Liver (tissue), 9 donors: Measurements from ENCODE around the gene COQ7. TPM values are rescaled to one million over a fixed set of nuclear protein-coding genes. Genes with fewer than 3 reads are reported as not detected.

Source experiments
- DNase-seq: peaks from one replicate; pipeline ENCODE4 v3.0.0-alpha.2; 2017; ENCODE audit warnings: low spot score
- H3K27ac ChIP-seq, 2 donors: one replicate each; pipeline ENCODE4 v1.7.0; 2013; ENCODE audit warnings: inconsistent platforms in 2 of 2, low read length in 2 of 2, control low read depth in 1 of 2, low read depth in 1 of 2, mild to moderate bottlenecking in 1 of 2
- H3K27me3 ChIP-seq, 4 donors: one replicate each; pipeline versions ENCODE4 v1.6.1 to v1.7.0; 2013; ENCODE audit warnings: low read length in 3 of 4, inconsistent platforms in 1 of 4, mild to moderate bottlenecking in 1 of 4, moderate library complexity in 1 of 4; ENCODE audit not compliant: control insufficient read depth in 4 of 4, insufficient read depth in 4 of 4
- H3K36me3 ChIP-seq, 4 donors: one replicate each; pipeline versions ENCODE4 v1.6.1 to v1.7.0; 2013; ENCODE audit warnings: low read length in 3 of 4, mild to moderate bottlenecking in 3 of 4, low read depth in 1 of 4, moderate library complexity in 1 of 4; ENCODE audit not compliant: control insufficient read depth in 4 of 4, insufficient read depth in 3 of 4
- H3K4me1 ChIP-seq, 4 donors: one replicate each; pipeline versions ENCODE4 v1.6.1 to v1.7.0; 2013; ENCODE audit warnings: low read length in 3 of 4, mild to moderate bottlenecking in 3 of 4, moderate library complexity in 1 of 4; ENCODE audit not compliant: control insufficient read depth in 4 of 4, insufficient read depth in 4 of 4
- H3K4me3 ChIP-seq, 3 donors: one replicate each; pipeline versions ENCODE4 v1.6.1 to v1.7.0; 2013; ENCODE audit warnings: low read length in 3 of 3, control low read depth in 1 of 3, low read depth in 1 of 3, mild to moderate bottlenecking in 1 of 3
- H3K9ac ChIP-seq, 2 donors: one replicate each; pipeline ENCODE4 v1.7.0; 2013; ENCODE audit warnings: low read length in 2 of 2, mild to moderate bottlenecking in 2 of 2, moderate library complexity in 2 of 2, control low read depth in 1 of 2, low read depth in 1 of 2
- H3K9me3 ChIP-seq, 4 donors: one replicate each; pipeline versions ENCODE4 v1.6.1 to v1.7.0; 2013; ENCODE audit warnings: low read length in 3 of 4; ENCODE audit not compliant: control insufficient read depth in 4 of 4
- EGR1 ChIP-seq, 2 donors: IDR thresholded peaks; 2 replicates each; pipeline ENCODE4 v1.6.1; 2016 to 2018; ENCODE audit warnings: antibody characterized with exemption in 2 of 2, low read depth in 2 of 2
- FOXA1 ChIP-seq: IDR thresholded peaks from 2 replicates; pipeline ENCODE4 v1.6.1; 2016; ENCODE audit warnings: antibody characterized with exemption
- FOXA2 ChIP-seq: IDR thresholded peaks from 2 replicates; pipeline ENCODE4 v1.6.1; 2016; ENCODE audit warnings: antibody characterized with exemption
- GABPA ChIP-seq, 2 donors: IDR thresholded peaks in 1 of 2; conservative IDR thresholded peaks in 1 of 2; 2 replicates each; pipeline ENCODE4 v1.6.1; 2016; ENCODE audit warnings: antibody characterized with exemption in 2 of 2, mild to moderate bottlenecking in 1 of 2, moderate library complexity in 1 of 2
- HNF4A ChIP-seq, 2 donors: conservative IDR thresholded peaks; 2 replicates each; pipeline ENCODE4 v1.6.1; 2016; ENCODE audit warnings: antibody characterized with exemption in 2 of 2, mild to moderate bottlenecking in 2 of 2
- HNF4G ChIP-seq: IDR thresholded peaks from 2 replicates; pipeline ENCODE4 v1.6.1; 2016; ENCODE audit warnings: antibody characterized with exemption
- JUND ChIP-seq, 2 donors: IDR thresholded peaks; 2 replicates each; pipeline ENCODE4 v1.6.1; 2016; ENCODE audit warnings: antibody characterized with exemption in 2 of 2
- NR2F2 ChIP-seq: IDR thresholded peaks from 2 replicates; pipeline ENCODE4 v1.6.1; 2016; ENCODE audit warnings: antibody characterized with exemption
- RAD21 ChIP-seq, 2 donors: IDR thresholded peaks; 2 replicates each; pipeline ENCODE4 v1.6.1; 2016; ENCODE audit warnings: antibody characterized with exemption in 2 of 2, mild to moderate bottlenecking in 2 of 2
- RXRA ChIP-seq, 2 donors: IDR thresholded peaks; 2 replicates each; pipeline ENCODE4 v1.6.1; 2017 to 2018; ENCODE audit warnings: antibody characterized with exemption in 2 of 2, mild to moderate bottlenecking in 1 of 2
- SP1 ChIP-seq: IDR thresholded peaks from 2 replicates; pipeline ENCODE4 v1.6.1; 2018; ENCODE audit warnings: antibody characterized with exemption, mild to moderate bottlenecking
- TAF1 ChIP-seq: conservative IDR thresholded peaks from 2 replicates; pipeline ENCODE4 v1.6.1; 2016; ENCODE audit warnings: antibody characterized with exemption, mild to moderate bottlenecking
- YY1 ChIP-seq: IDR thresholded peaks from 2 replicates; pipeline ENCODE4 v1.6.1; 2016; ENCODE audit warnings: antibody characterized with exemption, mild to moderate bottlenecking
- WGBS: extraction: QIAGEN DNeasy Blood & Tissue Kit; methylation state at CpG from one replicate; pipeline ENCODE4 v1.1.7; 2013; 5-methylcytosine and 5-hydroxymethylcytosine counted together
- polyA plus RNA-seq, 2 donors: library from polyadenylated mRNA; stranded (reverse) in 1 of 2; unstranded in 1 of 2; fragments of 200-250 nt in 1 of 2; fragments of >200 nt in 1 of 2; fragmentation: Nextera tagmentation in 1 of 2; extraction: Ambion mirVana in 1 of 2; gene quantifications; one replicate each; pipeline versions ENCODE4 v1.2.1 to v1.2.3, GENCODE V29; 2013 to 2015
- total RNA-seq, 2 donors: library from RNA; depleted of rRNA; stranded (reverse); fragments of >200 nt; gene quantifications; one replicate each; pipeline ENCODE4 v1.2.3, GENCODE V29; 2014
- TF ChIP-seq, protein P1 (sequence below): IDR thresholded peaks from 2 replicates; pipeline ENCODE4 v1.6.1; 2016; ENCODE audit warnings: antibody characterized with exemption
- TF ChIP-seq, protein P2 (sequence below): IDR thresholded peaks from 2 replicates; pipeline ENCODE4 v1.6.1; 2016; ENCODE audit warnings: antibody characterized with exemption, mild to moderate bottlenecking
- TF ChIP-seq, protein P3 (sequence below): IDR thresholded peaks from 2 replicates; pipeline ENCODE4 v1.6.1; 2016; ENCODE audit warnings: antibody characterized with exemption
- TF ChIP-seq, protein P4 (sequence below): fragments of 150-350 bp; IDR thresholded peaks from 2 replicates; pipeline ENCODE4 v1.5.1; 2017; ENCODE audit warnings: improper control_type of control experiment, low read depth, low read length; ENCODE audit not compliant: missing input control
- TF ChIP-seq, protein P5 (sequence below): IDR thresholded peaks from 2 replicates; pipeline ENCODE4 v1.6.1; 2016; ENCODE audit warnings: antibody characterized with exemption
- donor health status: healthy.
- donor health status: healthy.
- donor health status: healthy.
- donor health status: healthy.
- donor health status: healthy.

The COQ7 gene
- total and polyA plus RNA-seq, 4 donors, result 5.3 to 10.8 (median 7.2) TPM

DNA sequence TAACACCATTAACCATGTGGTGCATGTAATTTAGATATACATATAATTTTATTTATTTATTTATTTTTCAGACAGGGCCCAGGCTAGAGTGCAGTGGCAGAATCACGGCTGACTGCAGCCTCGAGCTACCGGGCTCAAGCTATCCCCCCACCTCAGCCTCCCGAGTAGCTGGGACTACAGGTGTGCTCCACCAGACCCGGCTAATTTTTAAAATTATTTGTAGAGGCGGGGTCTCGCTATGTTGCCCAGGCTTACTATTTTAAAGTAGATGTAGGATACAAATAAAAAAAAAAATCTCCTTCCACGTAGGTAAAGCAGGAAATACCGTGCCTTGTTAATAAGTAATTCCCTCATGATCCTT lies 446 bp upstream of the COQ7 start:
- TF ChIP-seq, protein P1, sequence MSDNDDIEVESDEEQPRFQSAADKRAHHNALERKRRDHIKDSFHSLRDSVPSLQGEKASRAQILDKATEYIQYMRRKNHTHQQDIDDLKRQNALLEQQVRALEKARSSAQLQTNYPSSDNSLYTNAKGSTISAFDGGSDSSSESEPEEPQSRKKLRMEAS, result no peak
- no peak for TF ChIP-seq JUND (IDR thresholded peaks at IDR 0.05)
- peaks cover 0 to 9% (median 3%) of the 10 kb centered on the region in 4 donors for H3K4me1 ChIP-seq
- no peaks in the 10 kb centered on the region for H3K9me3 ChIP-seq
- peak overlapping the region; percentile 30 to 66 (median 50) for H3K4me3 ChIP-seq
- DNase-seq, result no peak
- H3K27me3 ChIP-seq, result no peaks in the 10 kb centered on the region
- peak overlapping the region in 1 of 2 donors; percentile 43 for H3K9ac ChIP-seq
- H3K27ac ChIP-seq, result peak overlapping the region; percentile 100
- 59% methylated on average over 9 of the region's 9 CpGs for WGBS
- no peaks in the 10 kb centered on the region for H3K36me3 ChIP-seq

DNA sequence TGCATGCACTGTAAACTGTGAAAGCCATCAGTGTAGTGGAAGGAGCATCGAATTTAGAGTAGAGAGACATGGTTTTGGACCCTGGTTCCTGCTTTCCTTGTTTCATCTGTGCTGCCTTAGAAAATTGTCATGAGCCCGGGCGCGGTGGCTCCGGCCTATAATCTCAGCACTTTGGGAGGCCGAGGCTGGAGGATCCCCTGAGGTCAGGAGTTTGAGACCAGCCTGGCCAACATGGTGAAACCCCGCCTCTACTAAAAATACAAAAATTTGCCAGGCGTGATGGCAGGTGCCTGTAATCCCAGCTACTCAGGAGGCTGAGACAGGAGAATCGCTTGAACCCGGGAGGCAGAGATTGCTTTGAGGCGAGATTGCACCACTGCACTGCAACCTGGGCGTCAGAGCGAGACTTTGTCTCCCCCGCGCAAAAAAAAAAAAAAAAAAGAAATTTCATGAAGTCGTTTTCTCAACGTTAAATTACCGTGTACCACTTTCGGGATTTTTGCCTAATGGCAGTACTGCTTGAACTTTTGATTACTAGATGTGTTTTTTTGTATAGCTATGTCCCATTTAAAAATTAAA lies 912 bp downstream of the COQ7 start:
- Histone ChIP-seq H3K27me3 (no peaks in the 10 kb centered on the region), H3K36me3 (peaks cover under 1 to 6% (median 2%) of the 10 kb centered on the region in 4 donors), H3K9ac (peak overlapping the region; percentile 77 to 96), H3K9me3 (no peaks in the 10 kb centered on the region), H3K4me1 (peaks cover 0 to 9% (median 3%) of the 10 kb centered on the region in 4 donors), H3K4me3 (peak overlapping the region; percentile 63 to 96 (median 66)), H3K27ac (peak overlapping the region; percentile 100)
- no peak for TF ChIP-seq SP1
- no peak for TF ChIP-seq RXRA (IDR thresholded peaks at IDR 0.05)
- no peak for TF ChIP-seq RAD21 (IDR thresholded peaks at IDR 0.05)
- no peak for TF ChIP-seq HNF4A (conservative IDR thresholded peaks at IDR 0.05)
- no peak for TF ChIP-seq EGR1 (IDR thresholded peaks at IDR 0.05; ENCODE audit: low read depth in 2 of 2)
- TF ChIP-seq GABPA (IDR thresholded peaks at IDR 0.05 in 1 of 2, conservative IDR thresholded peaks at IDR 0.05 in 1 of 2), result no peak
- TF ChIP-seq, protein P2, sequence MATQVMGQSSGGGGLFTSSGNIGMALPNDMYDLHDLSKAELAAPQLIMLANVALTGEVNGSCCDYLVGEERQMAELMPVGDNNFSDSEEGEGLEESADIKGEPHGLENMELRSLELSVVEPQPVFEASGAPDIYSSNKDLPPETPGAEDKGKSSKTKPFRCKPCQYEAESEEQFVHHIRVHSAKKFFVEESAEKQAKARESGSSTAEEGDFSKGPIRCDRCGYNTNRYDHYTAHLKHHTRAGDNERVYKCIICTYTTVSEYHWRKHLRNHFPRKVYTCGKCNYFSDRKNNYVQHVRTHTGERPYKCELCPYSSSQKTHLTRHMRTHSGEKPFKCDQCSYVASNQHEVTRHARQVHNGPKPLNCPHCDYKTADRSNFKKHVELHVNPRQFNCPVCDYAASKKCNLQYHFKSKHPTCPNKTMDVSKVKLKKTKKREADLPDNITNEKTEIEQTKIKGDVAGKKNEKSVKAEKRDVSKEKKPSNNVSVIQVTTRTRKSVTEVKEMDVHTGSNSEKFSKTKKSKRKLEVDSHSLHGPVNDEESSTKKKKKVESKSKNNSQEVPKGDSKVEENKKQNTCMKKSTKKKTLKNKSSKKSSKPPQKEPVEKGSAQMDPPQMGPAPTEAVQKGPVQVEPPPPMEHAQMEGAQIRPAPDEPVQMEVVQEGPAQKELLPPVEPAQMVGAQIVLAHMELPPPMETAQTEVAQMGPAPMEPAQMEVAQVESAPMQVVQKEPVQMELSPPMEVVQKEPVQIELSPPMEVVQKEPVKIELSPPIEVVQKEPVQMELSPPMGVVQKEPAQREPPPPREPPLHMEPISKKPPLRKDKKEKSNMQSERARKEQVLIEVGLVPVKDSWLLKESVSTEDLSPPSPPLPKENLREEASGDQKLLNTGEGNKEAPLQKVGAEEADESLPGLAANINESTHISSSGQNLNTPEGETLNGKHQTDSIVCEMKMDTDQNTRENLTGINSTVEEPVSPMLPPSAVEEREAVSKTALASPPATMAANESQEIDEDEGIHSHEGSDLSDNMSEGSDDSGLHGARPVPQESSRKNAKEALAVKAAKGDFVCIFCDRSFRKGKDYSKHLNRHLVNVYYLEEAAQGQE, result no peak
- no peak for TF ChIP-seq TAF1
- TF ChIP-seq HNF4G, result no peak
- TF ChIP-seq JUND (IDR thresholded peaks at IDR 0.05), result no peak
- no peak for TF ChIP-seq NR2F2
- no peak for TF ChIP-seq FOXA1
- TF ChIP-seq, protein P1, result no peak
- no peak for TF ChIP-seq FOXA2
- TF ChIP-seq, protein P3, sequence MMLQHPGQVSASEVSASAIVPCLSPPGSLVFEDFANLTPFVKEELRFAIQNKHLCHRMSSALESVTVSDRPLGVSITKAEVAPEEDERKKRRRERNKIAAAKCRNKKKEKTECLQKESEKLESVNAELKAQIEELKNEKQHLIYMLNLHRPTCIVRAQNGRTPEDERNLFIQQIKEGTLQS, result no peak
- no peak for TF ChIP-seq YY1
- TF ChIP-seq, protein P4, sequence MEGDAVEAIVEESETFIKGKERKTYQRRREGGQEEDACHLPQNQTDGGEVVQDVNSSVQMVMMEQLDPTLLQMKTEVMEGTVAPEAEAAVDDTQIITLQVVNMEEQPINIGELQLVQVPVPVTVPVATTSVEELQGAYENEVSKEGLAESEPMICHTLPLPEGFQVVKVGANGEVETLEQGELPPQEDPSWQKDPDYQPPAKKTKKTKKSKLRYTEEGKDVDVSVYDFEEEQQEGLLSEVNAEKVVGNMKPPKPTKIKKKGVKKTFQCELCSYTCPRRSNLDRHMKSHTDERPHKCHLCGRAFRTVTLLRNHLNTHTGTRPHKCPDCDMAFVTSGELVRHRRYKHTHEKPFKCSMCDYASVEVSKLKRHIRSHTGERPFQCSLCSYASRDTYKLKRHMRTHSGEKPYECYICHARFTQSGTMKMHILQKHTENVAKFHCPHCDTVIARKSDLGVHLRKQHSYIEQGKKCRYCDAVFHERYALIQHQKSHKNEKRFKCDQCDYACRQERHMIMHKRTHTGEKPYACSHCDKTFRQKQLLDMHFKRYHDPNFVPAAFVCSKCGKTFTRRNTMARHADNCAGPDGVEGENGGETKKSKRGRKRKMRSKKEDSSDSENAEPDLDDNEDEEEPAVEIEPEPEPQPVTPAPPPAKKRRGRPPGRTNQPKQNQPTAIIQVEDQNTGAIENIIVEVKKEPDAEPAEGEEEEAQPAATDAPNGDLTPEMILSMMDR, result no peak
- TF ChIP-seq, protein P5, sequence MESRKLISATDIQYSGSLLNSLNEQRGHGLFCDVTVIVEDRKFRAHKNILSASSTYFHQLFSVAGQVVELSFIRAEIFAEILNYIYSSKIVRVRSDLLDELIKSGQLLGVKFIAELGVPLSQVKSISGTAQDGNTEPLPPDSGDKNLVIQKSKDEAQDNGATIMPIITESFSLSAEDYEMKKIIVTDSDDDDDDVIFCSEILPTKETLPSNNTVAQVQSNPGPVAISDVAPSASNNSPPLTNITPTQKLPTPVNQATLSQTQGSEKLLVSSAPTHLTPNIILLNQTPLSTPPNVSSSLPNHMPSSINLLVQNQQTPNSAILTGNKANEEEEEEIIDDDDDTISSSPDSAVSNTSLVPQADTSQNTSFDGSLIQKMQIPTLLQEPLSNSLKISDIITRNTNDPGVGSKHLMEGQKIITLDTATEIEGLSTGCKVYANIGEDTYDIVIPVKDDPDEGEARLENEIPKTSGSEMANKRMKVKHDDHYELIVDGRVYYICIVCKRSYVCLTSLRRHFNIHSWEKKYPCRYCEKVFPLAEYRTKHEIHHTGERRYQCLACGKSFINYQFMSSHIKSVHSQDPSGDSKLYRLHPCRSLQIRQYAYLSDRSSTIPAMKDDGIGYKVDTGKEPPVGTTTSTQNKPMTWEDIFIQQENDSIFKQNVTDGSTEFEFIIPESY, result no peak
- WGBS, result 52% methylated on average over 19 of the region's 19 CpGs
- no peak for DNase-seq
